Measurements from ENCODE around the gene SORT1. TPM values are rescaled to one million over a fixed set of nuclear protein-coding genes. Genes with fewer than 3 reads are reported as not detected.

The SORT1 gene
- total RNA-seq, 1 experiment from 2014 or later = 47.9 TPM

DNA sequence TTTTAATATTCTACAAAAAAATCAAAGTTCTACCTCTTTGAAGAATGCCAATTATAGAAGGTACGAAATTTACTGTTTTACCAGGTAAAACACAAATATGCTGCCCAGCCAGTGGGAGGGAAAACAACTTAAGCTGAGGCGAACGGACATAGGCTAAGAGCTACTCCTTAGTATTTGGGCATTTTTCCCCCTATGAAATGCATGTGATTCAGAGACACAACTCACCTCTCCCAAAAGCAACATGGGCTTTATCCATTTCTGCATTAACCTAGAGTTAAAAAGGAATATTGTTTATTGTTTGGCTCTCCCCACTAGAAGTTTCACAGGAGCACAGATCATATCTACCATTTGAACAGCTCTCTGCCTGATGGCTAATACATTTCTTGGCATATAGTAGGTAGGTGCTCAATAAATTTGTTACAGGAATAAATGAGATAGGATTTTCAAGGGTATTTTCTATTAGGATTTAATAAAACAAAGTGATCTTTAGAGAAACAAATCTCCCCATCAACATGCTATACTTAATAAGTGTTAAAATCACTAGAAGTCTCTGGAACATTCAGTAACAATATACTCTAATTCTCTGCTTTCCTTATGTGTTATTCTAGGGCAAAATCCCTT, 2.4 kb upstream of the SORT1 start:
- Histone ChIP-seq H2BK12ac (ENCODE audit: insufficient read length, low read depth, low read length) (no peak overlapping the region), H2BK120ac (ENCODE audit: low read depth, low read length, poor library complexity, severe bottlenecking) (no peak overlapping the region), H3K14ac (ENCODE audit: insufficient read depth, low read length) (no peak overlapping the region), H3K4me2 (ENCODE audit: insufficient read depth, insufficient read length, low read length) (no peak overlapping the region), H3K79me1 (ENCODE audit: insufficient read depth, low read depth, low read length, poor library complexity, severe bottlenecking) (peaks cover 9% of the 10 kb centered on the region), H3K79me2 (ENCODE audit: insufficient read depth, low read length) (peaks cover 2% of the 10 kb centered on the region; the same call in 1 of the 2 replicates), H3K9me3 (ENCODE audit: control insufficient read depth, low read depth, low read length) (no peaks in the 10 kb centered on the region), H2AFZ (ENCODE audit: low read length) (no peak overlapping the region), H4K8ac (replicated peaks; ENCODE audit: insufficient read length, low read depth, low read length) (no peak overlapping the region), H2BK15ac (ENCODE audit: low read depth, low read length) (no peak overlapping the region), H3K56ac (ENCODE audit: insufficient read length, low read depth, low read length) (no peak overlapping the region), H3K23me2 (ENCODE audit: insufficient read length, low read depth, low read length, poor library complexity, severe bottlenecking) (peaks cover 17% of the 10 kb centered on the region), H3K27me3 (ENCODE audit: insufficient read depth, low read length) (no peaks in the 10 kb centered on the region), H3K9ac (ENCODE audit: extremely low read depth, insufficient read length, low read length) (no peak overlapping the region), H3K4ac (ENCODE audit: low read depth, low read length) (no peak overlapping the region), H3K27ac (ENCODE audit: insufficient read length, low read depth, low read length) (no peak overlapping the region), H4K91ac (ENCODE audit: insufficient read length, low read depth, low read length) (no peak overlapping the region), H2AK5ac (ENCODE audit: insufficient read length, low read length) (peak overlapping the region; percentile 81), H2BK5ac (ENCODE audit: insufficient read length, low read length) (no peak overlapping the region), H3K18ac (ENCODE audit: insufficient read length, low read depth, low read length) (no peak overlapping the region), H4K5ac (ENCODE audit: insufficient read length, low read depth, low read length) (no peak overlapping the region), H2BK20ac (ENCODE audit: low read depth, low read length, poor library complexity, severe bottlenecking) (no peak overlapping the region), H3K23ac (ENCODE audit: insufficient read length, low read depth, low read length) (no peak overlapping the region), H3K4me1 (ENCODE audit: insufficient read depth, low read length) (peaks cover 2% of the 10 kb centered on the region; the same call in 1 of the 2 replicates), H4K20me1 (ENCODE audit: control insufficient read depth, insufficient read depth, insufficient read length) (no peaks in the 10 kb centered on the region), H3T11ph (ENCODE audit: low read length) (no peak overlapping the region)
- Mint-ChIP-seq H3K4me3 (no peak overlapping the region), H3K27me3 (ENCODE audit: low read depth) (no peaks in the 10 kb centered on the region), H3K9me3 (no peaks in the 10 kb centered on the region), H3K27ac (peak overlapping the region in 1 of 3 experiments; percentile 55; a peak in 1 of 7 replicates), H3K36me3 (ENCODE audit: insufficient read depth in 1 of 3, low read depth in 3 of 3) (peaks cover 2 to 25% (median 15%) of the 10 kb centered on the region in 3 experiments; a peak in 6 of 7 replicates), H3K4me1 (peaks cover 19 to 27% of the 10 kb centered on the region in 2 experiments)
- no peak for DNase-seq
- WGBS (ENCODE audit: extremely low coverage, insufficient read length, low lambda C conversion rate) = no CpG with 5 or more reads among the region's 3 CpGs
- TF ChIP-seq, protein P1, sequence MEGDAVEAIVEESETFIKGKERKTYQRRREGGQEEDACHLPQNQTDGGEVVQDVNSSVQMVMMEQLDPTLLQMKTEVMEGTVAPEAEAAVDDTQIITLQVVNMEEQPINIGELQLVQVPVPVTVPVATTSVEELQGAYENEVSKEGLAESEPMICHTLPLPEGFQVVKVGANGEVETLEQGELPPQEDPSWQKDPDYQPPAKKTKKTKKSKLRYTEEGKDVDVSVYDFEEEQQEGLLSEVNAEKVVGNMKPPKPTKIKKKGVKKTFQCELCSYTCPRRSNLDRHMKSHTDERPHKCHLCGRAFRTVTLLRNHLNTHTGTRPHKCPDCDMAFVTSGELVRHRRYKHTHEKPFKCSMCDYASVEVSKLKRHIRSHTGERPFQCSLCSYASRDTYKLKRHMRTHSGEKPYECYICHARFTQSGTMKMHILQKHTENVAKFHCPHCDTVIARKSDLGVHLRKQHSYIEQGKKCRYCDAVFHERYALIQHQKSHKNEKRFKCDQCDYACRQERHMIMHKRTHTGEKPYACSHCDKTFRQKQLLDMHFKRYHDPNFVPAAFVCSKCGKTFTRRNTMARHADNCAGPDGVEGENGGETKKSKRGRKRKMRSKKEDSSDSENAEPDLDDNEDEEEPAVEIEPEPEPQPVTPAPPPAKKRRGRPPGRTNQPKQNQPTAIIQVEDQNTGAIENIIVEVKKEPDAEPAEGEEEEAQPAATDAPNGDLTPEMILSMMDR (conservative IDR thresholded peaks at IDR 0.05) = no peak
